Heart left ventricle (tissue), 13 donors: ENCODE measurements around the gene SYTL2.

ENCODE experiments used
- CTCF ChIP-seq, 12 donors: fragments of 200-600 bp; sonication (generic) in 4 of 12; IDR thresholded peaks; one replicate each; pipeline versions ENCODE4 v1.5.0 to v1.8.0; 2018 to 2022; ENCODE audit warnings: antibody characterized with exemption in 12 of 12, mild to moderate bottlenecking in 5 of 12
- POLR2A ChIP-seq, 2 donors: fragments of 450-650 bp; IDR thresholded peaks; one replicate each; pipeline ENCODE4 v1.6.1; 2017; ENCODE audit warnings: antibody characterized with exemption in 2 of 2, mild to moderate bottlenecking in 2 of 2, moderate library complexity in 2 of 2
- donor health status: ischemic (EF 13 %, LVEDD 7.1; RV severe dilation, severe dysfunction).
- donor health status: DM: no; HTN: yes; CAD: no.
- donor health status: DM: no; HTN: no; CAD: no.
- donor health status: ischemic (EF 25% LVEDD 6.9; RV normal size, moderate dysfunction).
- donor health status: ischemic (EF 25% LVEDD 5.7; RV mildly dilated, moderate dysfunction).
- donor health status: ischemic (EF 35%, LVEDD 5.7; RV mildly dilated, moderate dysfunction).
- donor health status: nonischemic (EF 11% LVEDD 7.7; RV severe dilation, severe dysfunction).
- donor health status: DM: yes; HTN: yes; CAD: no.
- donor health status: PGD.
- donor health status: ischemic (EF 29% LVEDD 5.4; RV normal size, mild dysfunction).
- donor health status: nonischemic (EF 23%, LVEDD 6.1; RV moderate dilation, normal function).

- no peak for TF ChIP-seq CTCF (IDR thresholded peaks at IDR 0.05)
- TF ChIP-seq POLR2A (IDR thresholded peaks at IDR 0.05): no peak
These were observed 154.2 kb downstream of the SYTL2 start for GRCh38 chr11:85656777-85657176.
